ENCODE measurements around the gene HPSE2.

HPSE2 gene

DNA sequence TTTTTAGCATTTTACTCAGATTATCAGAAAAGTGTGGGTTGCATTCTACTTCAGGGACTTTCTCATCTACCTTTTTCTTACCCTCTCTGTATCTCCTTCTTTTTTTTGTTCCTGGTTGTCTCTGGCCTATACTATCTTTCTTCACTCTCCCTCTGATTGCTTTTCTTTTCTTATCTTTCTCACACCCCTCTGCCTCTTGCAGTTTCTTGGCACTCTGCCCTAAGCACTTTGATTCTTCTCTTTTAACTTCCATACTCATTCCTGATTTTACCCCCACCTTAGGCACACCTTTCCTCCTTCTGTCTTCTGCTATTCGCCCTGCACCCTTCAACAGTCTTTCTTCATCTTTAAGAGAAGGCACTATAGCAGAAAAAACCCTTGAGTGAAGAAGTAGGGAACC, 696.1 kb downstream of the HPSE2 start:
- H3K4me2 ChIP-seq (ENCODE audit: low read length) = no peak overlapping the region

DNA sequence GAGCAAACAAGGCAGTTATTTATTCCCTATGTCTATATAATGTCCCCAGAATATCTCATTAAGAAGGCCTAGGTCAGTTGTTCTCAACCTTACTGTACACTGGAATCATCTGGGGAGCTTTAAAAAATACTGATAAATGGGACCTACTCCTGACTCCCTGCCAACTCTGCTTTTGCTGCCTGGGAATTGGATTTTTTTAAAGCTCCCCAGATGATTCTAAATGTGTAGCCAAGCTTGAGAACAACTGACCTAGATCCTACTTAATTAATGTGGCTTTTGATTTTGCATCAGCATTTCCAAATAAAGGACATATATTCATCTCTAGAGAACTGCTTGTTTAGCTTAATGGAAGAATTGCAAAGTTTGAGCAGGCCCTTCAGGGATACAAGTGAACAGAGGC, 697.2 kb downstream of the HPSE2 start:
- H3K27ac ChIP-seq (ENCODE audit: low read length) = no peak overlapping the region
- H3K79me2 ChIP-seq (ENCODE audit: low read length) = no peaks in the 10 kb centered on the region
- no peaks in the 10 kb centered on the region for H3K9me3 ChIP-seq (ENCODE audit: insufficient read depth, low read length)
- H3K27me3 ChIP-seq (ENCODE audit: low read depth, low read length) = no peaks in the 10 kb centered on the region
- H2AFZ ChIP-seq (ENCODE audit: low read depth, low read length) = no peak overlapping the region
- no peaks in the 10 kb centered on the region for H4K20me1 ChIP-seq (ENCODE audit: insufficient read depth, low read length)
- H3K4me2 ChIP-seq (ENCODE audit: low read length) = no peak overlapping the region
- no peaks in the 10 kb centered on the region for H3K4me1 ChIP-seq (ENCODE audit: low read length)
- no peaks in the 10 kb centered on the region for H3K36me3 ChIP-seq (replicated peaks; ENCODE audit: low read depth, low read length)
- H3K9ac ChIP-seq (ENCODE audit: low read length) = no peak overlapping the region
- no peak for TF ChIP-seq EZH2phosphoT487 (IDR thresholded peaks at IDR 0.05; ENCODE audit: low read depth)
- TF ChIP-seq, protein P1, sequence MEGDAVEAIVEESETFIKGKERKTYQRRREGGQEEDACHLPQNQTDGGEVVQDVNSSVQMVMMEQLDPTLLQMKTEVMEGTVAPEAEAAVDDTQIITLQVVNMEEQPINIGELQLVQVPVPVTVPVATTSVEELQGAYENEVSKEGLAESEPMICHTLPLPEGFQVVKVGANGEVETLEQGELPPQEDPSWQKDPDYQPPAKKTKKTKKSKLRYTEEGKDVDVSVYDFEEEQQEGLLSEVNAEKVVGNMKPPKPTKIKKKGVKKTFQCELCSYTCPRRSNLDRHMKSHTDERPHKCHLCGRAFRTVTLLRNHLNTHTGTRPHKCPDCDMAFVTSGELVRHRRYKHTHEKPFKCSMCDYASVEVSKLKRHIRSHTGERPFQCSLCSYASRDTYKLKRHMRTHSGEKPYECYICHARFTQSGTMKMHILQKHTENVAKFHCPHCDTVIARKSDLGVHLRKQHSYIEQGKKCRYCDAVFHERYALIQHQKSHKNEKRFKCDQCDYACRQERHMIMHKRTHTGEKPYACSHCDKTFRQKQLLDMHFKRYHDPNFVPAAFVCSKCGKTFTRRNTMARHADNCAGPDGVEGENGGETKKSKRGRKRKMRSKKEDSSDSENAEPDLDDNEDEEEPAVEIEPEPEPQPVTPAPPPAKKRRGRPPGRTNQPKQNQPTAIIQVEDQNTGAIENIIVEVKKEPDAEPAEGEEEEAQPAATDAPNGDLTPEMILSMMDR (IDR thresholded peaks at IDR 0.05; ENCODE audit: low read depth, low read length) = no peak
- H3K4me3 ChIP-seq (ENCODE audit: low read length) = no peak overlapping the region

More for the DNA sequence above, 696.1 kb downstream of the HPSE2 start:
- Histone ChIP-seq H3K27me3 (ENCODE audit: low read depth, low read length) (no peaks in the 10 kb centered on the region), H3K9ac (ENCODE audit: low read length) (no peak overlapping the region), H3K4me1 (ENCODE audit: low read length) (no peaks in the 10 kb centered on the region), H2AFZ (ENCODE audit: low read depth, low read length) (no peak overlapping the region), H3K36me3 (replicated peaks; ENCODE audit: low read depth, low read length) (no peaks in the 10 kb centered on the region), H3K79me2 (ENCODE audit: low read length) (no peaks in the 10 kb centered on the region), H3K4me3 (ENCODE audit: low read length) (no peak overlapping the region), H4K20me1 (ENCODE audit: insufficient read depth, low read length) (no peaks in the 10 kb centered on the region), H3K9me3 (ENCODE audit: insufficient read depth, low read length) (no peaks in the 10 kb centered on the region), H3K27ac (ENCODE audit: low read length) (no peak overlapping the region)
- TF ChIP-seq, protein P1 (IDR thresholded peaks at IDR 0.05; ENCODE audit: low read depth, low read length) = no peak
- no peak for TF ChIP-seq EZH2phosphoT487 (IDR thresholded peaks at IDR 0.05; ENCODE audit: low read depth)

DNA sequence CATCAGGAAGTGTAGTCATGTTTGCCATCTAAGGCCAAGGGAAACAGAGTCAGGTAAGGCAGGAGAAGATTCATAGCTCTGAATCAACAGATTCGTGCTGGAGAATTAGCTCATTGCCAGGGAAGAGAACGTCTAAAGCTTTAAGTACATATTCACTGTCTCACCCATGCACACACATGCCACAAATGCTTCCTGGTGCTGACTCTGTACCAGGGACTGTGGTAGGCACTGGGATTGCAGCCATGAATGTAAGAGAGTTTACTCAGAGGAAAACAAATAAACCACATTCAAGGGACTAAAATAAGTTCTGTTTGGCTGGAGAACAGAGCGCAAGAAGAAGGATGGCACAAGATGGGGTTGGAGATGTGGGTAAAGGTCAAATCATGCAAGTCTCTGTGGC, 699.1 kb downstream of the HPSE2 start:
- H3K79me2 ChIP-seq (ENCODE audit: low read length) = no peaks in the 10 kb centered on the region
- no peak overlapping the region for H3K4me3 ChIP-seq (ENCODE audit: low read length)
- H3K9ac ChIP-seq (ENCODE audit: low read length) = no peak overlapping the region
- no peaks in the 10 kb centered on the region for H3K27me3 ChIP-seq (ENCODE audit: low read depth, low read length)
- H3K36me3 ChIP-seq (replicated peaks; ENCODE audit: low read depth, low read length) = no peaks in the 10 kb centered on the region
- no peaks in the 10 kb centered on the region for H3K9me3 ChIP-seq (ENCODE audit: insufficient read depth, low read length)
- H3K4me1 ChIP-seq (ENCODE audit: low read length) = no peaks in the 10 kb centered on the region
- H3K4me2 ChIP-seq (ENCODE audit: low read length) = no peak overlapping the region
- TF ChIP-seq, protein P1 (IDR thresholded peaks at IDR 0.05; ENCODE audit: low read depth, low read length) = no peak
- no peak for TF ChIP-seq EZH2phosphoT487 (IDR thresholded peaks at IDR 0.05; ENCODE audit: low read depth)
- no peak overlapping the region for H2AFZ ChIP-seq (ENCODE audit: low read depth, low read length)
- no peak overlapping the region for H3K27ac ChIP-seq (ENCODE audit: low read length)
- no peaks in the 10 kb centered on the region for H4K20me1 ChIP-seq (ENCODE audit: insufficient read depth, low read length)

DNA sequence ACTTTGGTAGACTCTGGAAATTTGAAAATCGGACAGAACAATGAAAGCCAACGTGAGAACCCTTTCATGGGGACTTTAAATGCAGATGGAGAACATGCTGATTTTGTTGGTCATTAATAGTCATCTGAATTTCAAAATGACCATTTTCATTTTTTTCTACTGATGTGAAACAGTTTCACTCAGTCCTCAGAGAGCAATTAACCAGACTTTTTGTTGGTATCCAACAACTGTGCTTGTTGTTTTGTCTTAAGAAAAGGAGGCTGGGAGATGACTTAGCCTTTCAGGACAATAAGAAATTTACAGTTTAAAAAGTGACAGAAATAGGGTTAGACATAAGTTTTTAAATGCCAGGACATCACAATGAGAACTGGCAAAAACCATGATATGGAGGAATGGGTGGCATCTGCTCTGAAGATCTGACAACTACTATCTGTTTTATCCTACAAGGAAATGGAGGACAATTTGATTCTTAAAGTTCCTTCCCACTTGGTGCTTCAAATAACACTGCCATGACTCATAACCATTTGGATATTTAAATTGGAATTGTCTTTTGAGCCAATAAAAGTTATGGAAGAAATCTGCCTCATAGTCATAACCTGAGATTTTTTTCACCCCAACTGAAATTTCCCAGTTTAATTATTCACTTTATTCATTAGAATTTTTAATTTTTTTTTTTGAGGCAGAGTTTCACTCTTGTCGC, 701.8 kb downstream of the HPSE2 start:
- Histone ChIP-seq H3K9ac (ENCODE audit: low read length) (no peak overlapping the region), H3K4me3 (ENCODE audit: low read length) (no peak overlapping the region), H3K4me2 (ENCODE audit: low read length) (no peak overlapping the region), H3K4me1 (ENCODE audit: low read length) (no peaks in the 10 kb centered on the region), H3K27ac (ENCODE audit: low read length) (no peak overlapping the region), H3K79me2 (ENCODE audit: low read length) (no peaks in the 10 kb centered on the region), H2AFZ (ENCODE audit: low read depth, low read length) (no peak overlapping the region), H3K9me3 (ENCODE audit: insufficient read depth, low read length) (no peaks in the 10 kb centered on the region), H3K36me3 (replicated peaks; ENCODE audit: low read depth, low read length) (no peaks in the 10 kb centered on the region), H4K20me1 (ENCODE audit: insufficient read depth, low read length) (no peaks in the 10 kb centered on the region), H3K27me3 (ENCODE audit: low read depth, low read length) (no peaks in the 10 kb centered on the region)
- TF ChIP-seq EZH2phosphoT487 (IDR thresholded peaks at IDR 0.05; ENCODE audit: low read depth) = no peak
- TF ChIP-seq, protein P1 (IDR thresholded peaks at IDR 0.05; ENCODE audit: low read depth, low read length) = no peak
